Spleen (tissue), 11 donors: Measurements from ENCODE around the gene ALDH4A1. TPM values are rescaled to one million over a fixed set of nuclear protein-coding genes. Genes with fewer than 3 reads are reported as not detected.

ENCODE experiments used
- DNase-seq: peaks from one replicate; pipeline ENCODE4 v3.0.0-alpha.2; 2020
- H3K27ac ChIP-seq, 8 donors: fragments of 200-600 bp; sonication (generic) in 7 of 8; 1 replicate in 4 of 8; 2 replicates in 4 of 8; pipeline versions ENCODE4 v1.5.0 to v1.8.0; 2016 to 2021; ENCODE audit warnings: inconsistent platforms in 4 of 8, mild to moderate bottlenecking in 4 of 8, moderate library complexity in 1 of 8
- H3K27me3 ChIP-seq, 7 donors: fragments of 200-600 bp; sonication (generic) in 6 of 7; replicated peaks in 1 of 7; 1 replicate in 4 of 7; 2 replicates in 3 of 7; pipeline versions ENCODE4 v1.5.0 to v1.8.0; 2016 to 2021; ENCODE audit warnings: inconsistent platforms in 3 of 7, mild to moderate bottlenecking in 1 of 7
- H3K36me3 ChIP-seq, 6 donors: fragments of 200-600 bp; sonication (generic) in 5 of 6; 1 replicate in 4 of 6; 2 replicates in 2 of 6; pipeline versions ENCODE4 v1.5.0 to v1.8.0; 2016 to 2021; ENCODE audit warnings: inconsistent platforms in 2 of 6
- H3K4me1 ChIP-seq, 6 donors: fragments of 200-600 bp; sonication (generic) in 5 of 6; 1 replicate in 3 of 6; 2 replicates in 3 of 6; pipeline versions ENCODE4 v1.5.0 to v1.8.0; 2016 to 2021; ENCODE audit warnings: inconsistent platforms in 3 of 6
- H3K4me3 ChIP-seq, 8 donors: fragments of 200-600 bp; sonication (generic) in 7 of 8; 1 replicate in 4 of 8; 2 replicates in 4 of 8; pipeline versions ENCODE4 v1.5.0 to v1.8.0; 2016 to 2021; ENCODE audit warnings: inconsistent platforms in 4 of 8, mild to moderate bottlenecking in 4 of 8, moderate library complexity in 2 of 8
- H3K9me3 ChIP-seq, 8 donors: fragments of 200-600 bp; sonication (generic) in 7 of 8; 1 replicate in 4 of 8; 2 replicates in 4 of 8; pipeline versions ENCODE4 v1.5.0 to v1.8.0; 2016 to 2021; ENCODE audit warnings: inconsistent platforms in 4 of 8
- POLR2A ChIP-seq, 3 donors: fragments of 450-650 bp; IDR thresholded peaks; one replicate each; pipeline ENCODE4 v1.5.1; 2017; ENCODE audit warnings: antibody characterized with exemption in 3 of 3, mild to moderate bottlenecking in 1 of 3
- POLR2AphosphoS5 ChIP-seq, 3 donors: sonication (generic); formaldehyde crosslinking; IDR thresholded peaks; one replicate each; pipeline ENCODE4 v1.5.1; 2017; ENCODE audit warnings: antibody characterized with exemption in 3 of 3
- WGBS, 5 donors: extraction: QIAGEN DNeasy Blood & Tissue Kit in 3 of 5; methylation state at CpG; one replicate each; pipeline versions ENCODE4 v1.1.5 to v1.1.7; 2013 to 2018; 5-methylcytosine and 5-hydroxymethylcytosine counted together
- intact Hi-C: fragments of 100-400 bp; cut with DNase I; formaldehyde crosslinking; loops from one replicate; pipeline ENCODE4 v1.15.0; 2023; ENCODE audit warnings: low total_unique reads
- polyA plus RNA-seq, 3 donors: library from polyadenylated mRNA; stranded (reverse); fragments of 200-250 nt; gene quantifications; one replicate each; pipeline ENCODE4 v1.2.1, GENCODE V29; 2013
- total RNA-seq, 7 donors: library from RNA; depleted of rRNA in 3 of 7; stranded (reverse); fragments of >200 nt in 3 of 7; fragmentation: NEBNext Ultra II Directional in 4 of 7; extraction: Animal tissue kit (Norgen Biotek cat#: 25700) in 4 of 7; gene quantifications; one replicate each; pipeline versions ENCODE4 v1.1.0 to v1.2.1, GENCODE V29; 2016 to 2021
- TF ChIP-seq, protein P1 (sequence below), 11 experiments: fragments of 200-600 bp in 7 of 11; fragments of 450-650 bp in 4 of 11; sonication (generic) in 4 of 11; IDR thresholded peaks in 8 of 11; conservative IDR thresholded peaks in 3 of 11; 1 replicate in 7 of 11; 2 replicates in 4 of 11; pipeline versions ENCODE4 v1.4.0 to v1.8.0; 2016 to 2021; ENCODE audit warnings: antibody characterized with exemption in 11 of 11, inconsistent platforms in 4 of 11, mild to moderate bottlenecking in 1 of 11
- donor health status: healthy with polysubstance abuse.
- donor health status: DM: no; HTN: no; CAD: no; lungs with moderate emphysema.
- donor health status: DM: no; HTN: no; CAD: no.
- donor health status: Bipolar disorder and iron deficiency.
- donor health status: healthy.
- donor health status: DM: no; HTN: no; CAD: no.
- donor health status: DM: yes; HTN: yes; CAD: no.

The ALDH4A1 gene
- total and polyA plus RNA-seq, 10 donors, result 3.5 to 11.2 (median 8.0) TPM

DNA sequence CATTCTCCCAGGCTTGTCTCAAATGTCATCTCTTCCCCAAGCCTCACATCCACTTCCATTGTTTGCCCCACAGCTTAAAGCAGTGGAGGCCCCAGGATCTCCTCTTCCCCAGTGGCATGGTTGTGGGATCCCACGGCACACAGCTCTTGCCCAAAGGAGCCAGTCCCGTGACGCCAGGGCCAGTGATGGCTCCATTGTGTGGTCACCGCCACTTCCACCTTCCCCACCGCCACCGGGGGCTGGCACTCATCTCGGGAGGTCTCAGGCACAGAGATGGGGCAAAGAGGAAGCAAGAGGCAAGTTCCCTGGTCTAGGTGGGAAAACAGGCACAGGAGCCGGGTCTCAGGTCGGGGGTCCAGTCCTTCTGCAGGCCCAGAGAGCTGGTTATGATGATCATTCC is 22.9 kb upstream of the ALDH4A1 start:
- Histone ChIP-seq H3K27ac (peak overlapping the region in 4 of 8 donors; percentile 48 to 97 (median 80)), H3K4me3 (no peak overlapping the region), H3K27me3 (no peaks in the 10 kb centered on the region), H3K9me3 (no peaks in the 10 kb centered on the region), H3K4me1 (peaks cover 58 to 92% (median 84%) of the 10 kb centered on the region in 6 donors), H3K36me3 (peaks cover 0 to 11% (median 7%) of the 10 kb centered on the region in 6 donors)
- intact Hi-C loops, result no loop called here
- TF ChIP-seq POLR2A (IDR thresholded peaks at IDR 0.05) (no peak), POLR2AphosphoS5 (IDR thresholded peaks at IDR 0.05) (no peak)
- TF ChIP-seq, protein P1, sequence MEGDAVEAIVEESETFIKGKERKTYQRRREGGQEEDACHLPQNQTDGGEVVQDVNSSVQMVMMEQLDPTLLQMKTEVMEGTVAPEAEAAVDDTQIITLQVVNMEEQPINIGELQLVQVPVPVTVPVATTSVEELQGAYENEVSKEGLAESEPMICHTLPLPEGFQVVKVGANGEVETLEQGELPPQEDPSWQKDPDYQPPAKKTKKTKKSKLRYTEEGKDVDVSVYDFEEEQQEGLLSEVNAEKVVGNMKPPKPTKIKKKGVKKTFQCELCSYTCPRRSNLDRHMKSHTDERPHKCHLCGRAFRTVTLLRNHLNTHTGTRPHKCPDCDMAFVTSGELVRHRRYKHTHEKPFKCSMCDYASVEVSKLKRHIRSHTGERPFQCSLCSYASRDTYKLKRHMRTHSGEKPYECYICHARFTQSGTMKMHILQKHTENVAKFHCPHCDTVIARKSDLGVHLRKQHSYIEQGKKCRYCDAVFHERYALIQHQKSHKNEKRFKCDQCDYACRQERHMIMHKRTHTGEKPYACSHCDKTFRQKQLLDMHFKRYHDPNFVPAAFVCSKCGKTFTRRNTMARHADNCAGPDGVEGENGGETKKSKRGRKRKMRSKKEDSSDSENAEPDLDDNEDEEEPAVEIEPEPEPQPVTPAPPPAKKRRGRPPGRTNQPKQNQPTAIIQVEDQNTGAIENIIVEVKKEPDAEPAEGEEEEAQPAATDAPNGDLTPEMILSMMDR (IDR thresholded peaks at IDR 0.05 in 8 of 11, conservative IDR thresholded peaks at IDR 0.05 in 3 of 11), result no peak
- DNase-seq, result no peak
- 63 to 96% (median 75%) methylated on average over 8 to 9 of the region's 9 CpGs for WGBS, 5 donors

DNA sequence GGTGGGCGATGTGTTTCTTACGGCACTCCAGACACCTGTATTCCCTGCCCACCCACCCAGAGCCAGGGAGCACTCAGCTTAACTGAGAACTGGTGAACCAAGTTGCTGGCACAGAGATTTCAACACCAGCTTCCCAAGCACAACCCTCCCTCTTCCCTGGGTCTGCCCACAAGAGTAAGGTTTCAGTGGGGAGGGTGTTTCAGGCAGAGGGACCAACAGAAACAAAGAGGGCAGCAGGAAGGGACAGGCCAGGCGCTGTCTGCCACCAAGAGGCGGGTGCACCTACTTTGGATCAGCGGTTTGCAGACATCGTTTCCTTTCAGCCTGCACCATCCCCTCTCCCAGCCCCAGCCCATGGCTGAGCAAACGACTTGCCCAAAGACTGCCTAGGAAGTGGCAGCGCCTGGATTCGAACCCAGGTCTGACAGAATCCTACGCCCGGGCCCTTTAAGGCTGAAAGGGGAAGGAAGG is 21.9 kb upstream of the ALDH4A1 start:
- WGBS, 5 donors, result 23 to 48% (median 25%) methylated on average over 9 to 11 of the region's 11 CpGs
- Histone ChIP-seq H3K27me3 (no peaks in the 10 kb centered on the region), H3K36me3 (peaks cover 0 to 21% (median 11%) of the 10 kb centered on the region in 6 donors), H3K27ac (peak overlapping the region in 7 of 8 donors; percentile 48 to 97 (median 82)), H3K4me3 (peak overlapping the region in 1 of 8 donors; percentile 24), H3K4me1 (peaks cover 58 to 82% (median 76%) of the 10 kb centered on the region in 6 donors), H3K9me3 (no peaks in the 10 kb centered on the region)
- intact Hi-C loops, result no loop called here
- DNase-seq, result no peak
- TF ChIP-seq POLR2A (IDR thresholded peaks at IDR 0.05), result no peak
- TF ChIP-seq, protein P1 (IDR thresholded peaks at IDR 0.05 in 8 of 11, conservative IDR thresholded peaks at IDR 0.05 in 3 of 11), result no peak

DNA sequence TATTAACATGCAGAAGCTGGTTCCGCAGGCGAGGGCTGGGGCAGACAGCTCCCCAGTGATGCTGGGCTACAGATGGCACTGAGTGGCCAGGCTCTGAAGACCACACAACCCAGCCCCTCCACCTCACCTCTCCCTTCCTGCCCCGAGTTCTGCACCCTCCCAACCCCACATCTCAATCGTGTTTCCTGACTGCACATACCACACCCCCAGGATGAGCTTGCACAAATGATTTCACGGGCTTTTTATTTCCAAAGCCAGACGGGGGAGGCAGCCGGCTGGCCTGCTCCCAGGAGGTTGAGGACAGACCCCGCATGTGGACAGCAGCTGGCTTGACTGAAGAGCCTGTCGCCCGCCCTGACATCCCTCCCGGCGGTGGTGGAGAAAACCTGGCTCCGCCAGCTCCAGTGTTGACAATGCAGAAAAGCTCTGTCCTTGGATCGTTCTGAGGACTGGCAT is 21.4 kb upstream of the ALDH4A1 start:
- Histone ChIP-seq H3K4me1 (peaks cover 53 to 78% (median 72%) of the 10 kb centered on the region in 6 donors), H3K27me3 (no peaks in the 10 kb centered on the region), H3K36me3 (peaks cover 0 to 26% (median 13%) of the 10 kb centered on the region in 6 donors), H3K27ac (peak overlapping the region in 7 of 8 donors; percentile 48 to 97 (median 82)), H3K4me3 (peak overlapping the region in 1 of 8 donors; percentile 24), H3K9me3 (no peaks in the 10 kb centered on the region)
- intact Hi-C loops, result no loop called here
- no peak for DNase-seq
- TF ChIP-seq, protein P1 (IDR thresholded peaks at IDR 0.05 in 8 of 11, conservative IDR thresholded peaks at IDR 0.05 in 3 of 11), result no peak
- TF ChIP-seq POLR2AphosphoS5 (IDR thresholded peaks at IDR 0.05), result peak; percentile 31 to 63 (median 58)
- TF ChIP-seq POLR2A (IDR thresholded peaks at IDR 0.05), result no peak
- 11 to 42% (median 17%) methylated on average over 7 to 14 of the region's 14 CpGs for WGBS, 5 donors

DNA sequence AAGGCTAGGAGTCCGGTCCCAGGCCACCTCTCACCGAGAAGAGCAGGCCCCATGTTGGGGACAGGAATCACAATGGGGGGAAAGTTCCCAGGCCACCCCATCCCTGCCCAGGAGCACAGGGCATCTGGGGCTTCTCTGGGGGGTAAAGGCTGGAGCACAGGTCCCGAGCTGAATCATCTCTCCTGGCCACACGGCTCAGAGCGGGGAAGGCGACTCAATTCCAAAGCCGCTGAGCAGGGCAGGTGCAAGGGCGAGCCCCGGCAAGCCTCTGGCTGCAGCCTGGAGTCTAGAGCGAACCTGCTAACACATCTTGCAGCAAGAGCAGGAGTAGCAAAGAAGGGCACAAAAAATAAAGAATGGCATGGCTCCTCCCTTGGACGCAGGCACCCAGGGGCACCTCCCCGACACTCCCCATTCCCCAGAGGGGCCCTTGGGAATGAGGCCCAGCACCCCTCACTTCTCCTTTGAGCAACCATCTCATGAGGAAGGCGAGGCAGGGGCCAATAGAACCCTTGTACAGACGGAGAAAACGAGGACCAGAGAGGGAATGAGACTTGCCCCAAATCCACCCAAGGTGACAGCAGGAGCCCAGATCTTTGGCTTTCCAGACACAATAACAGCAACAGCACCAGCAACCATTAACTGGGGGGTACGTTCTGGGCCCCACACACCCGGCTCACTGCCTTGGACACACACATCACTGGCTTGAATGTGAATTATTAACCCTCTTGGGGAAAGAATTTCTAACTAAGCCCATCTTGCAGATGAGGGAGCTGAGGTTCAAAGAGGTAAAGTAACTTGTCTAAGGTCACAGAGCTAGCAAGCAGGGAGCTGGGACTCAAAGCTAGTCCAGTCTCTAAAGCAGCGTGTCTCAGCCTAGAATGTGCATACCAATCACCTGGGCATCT is 20.7 kb upstream of the ALDH4A1 start:
- WGBS, 5 donors, result 67 to 75% (median 74%) methylated on average over 16 to 18 of the region's 18 CpGs
- no peaks in the 10 kb centered on the region for H3K9me3 ChIP-seq
- no peak overlapping the region for H3K4me3 ChIP-seq
- H3K27me3 ChIP-seq, result no peaks in the 10 kb centered on the region
- H3K36me3 ChIP-seq, result peaks cover 0 to 33% (median 17%) of the 10 kb centered on the region in 6 donors
- DNase-seq, result no peak
- intact Hi-C loops, result no loop called here
- H3K27ac ChIP-seq, result peak overlapping the region; percentile 58 to 97 (median 82)
- peaks cover 46 to 71% (median 65%) of the 10 kb centered on the region in 6 donors for H3K4me1 ChIP-seq
- no peak for TF ChIP-seq POLR2A (IDR thresholded peaks at IDR 0.05)
- TF ChIP-seq POLR2AphosphoS5 (IDR thresholded peaks at IDR 0.05), result no peak
- TF ChIP-seq, protein P1 (IDR thresholded peaks at IDR 0.05 in 8 of 11, conservative IDR thresholded peaks at IDR 0.05 in 3 of 11), result no peak
